GM12878 (cell line): Measurements from ENCODE around the gene STON1. TPM values are rescaled to one million over a fixed set of nuclear protein-coding genes. Genes with fewer than 3 reads are reported as not detected.

ENCODE experiments used
- ATAC-seq: fragments of 200-7000 bp; cut with Tn5 transposase; 3 replicates; pipeline ENCODE4 v1.9.1; 2020; ENCODE audit warnings: mild to moderate bottlenecking, moderate library complexity
- BruUV-seq: library from RNA; stranded (reverse); fragments of 400-500 nt; replicated peaks from 2 replicates; lab custom pipeline; 2021; lab: Mats Ljungman, UMichigan
- CTCF ChIA-PET: fragments of 300-600 bp; sonication (Branson Sonifier 250); formaldehyde crosslinking; extraction: SDS; loops from one replicate; lab custom pipeline; 2021; ENCODE audit warnings: inconsistent platforms; lab: Yijun Ruan, JAX
- POLR2A ChIA-PET: fragments of 350-600 bp; formaldehyde crosslinking; extraction: SDS; loops from one replicate; lab custom pipeline; 2021; ENCODE audit warnings: inconsistent platforms; lab: Charles Lee
- RAD21 ChIA-PET: fragments of 300-600 bp; sonication (Branson Sonifier 250); formaldehyde crosslinking; loops from one replicate; lab custom pipeline; 2023; ENCODE audit warnings: antibody characterized with exemption; ENCODE audit not compliant: unreplicated experiment; lab: Charles Lee
- SMC1A ChIA-PET: fragments of 300-600 bp; sonication (Branson Sonifier 250); formaldehyde crosslinking; loops from one replicate; lab custom pipeline; 2023; ENCODE audit not compliant: unreplicated experiment, uncharacterized antibody; lab: Charles Lee
- DNase-seq: peaks from one replicate; pipeline ENCODE4 v3.0.0-alpha.2; 2011; ENCODE audit warnings: low read depth, low spot score
- FAIRE-seq: peaks from 3 replicates; lab custom pipeline; 2011; peaks lifted over from hg19 to GRCh38; lab: Jason Lieb, UNC
- H2AFZ ChIP-seq: 2 replicates; pipeline ENCODE4 v1.6.0; 2011; ENCODE audit warnings: low read depth, low read length, control low read depth; ENCODE audit not compliant: control insufficient read depth
- H3K27ac ChIP-seq: 2 replicates; pipeline ENCODE4 v1.5.1; 2011; ENCODE audit warnings: control low read depth; ENCODE audit not compliant: control insufficient read depth, insufficient read depth
- H3K27me3 ChIP-seq, 2 experiments: replicated peaks in 1 of 2; 2 replicates each; pipeline versions ENCODE4 v1.6.0 to v1.6.1; 2011; ENCODE audit warnings: low read length in 1 of 2; ENCODE audit not compliant: control insufficient read depth in 2 of 2, insufficient read depth in 2 of 2
- H3K36me3 ChIP-seq, 2 experiments: 2 replicates each; pipeline ENCODE4 v1.5.1; 2011; ENCODE audit warnings: low read length in 1 of 2; ENCODE audit not compliant: control insufficient read depth in 2 of 2, insufficient read depth in 2 of 2
- H3K4me1 ChIP-seq: 2 replicates; pipeline ENCODE4 v1.6.1; 2011; ENCODE audit warnings: mild to moderate bottlenecking, low read length, moderate library complexity, mixed read lengths; ENCODE audit not compliant: control insufficient read depth, insufficient read depth
- H3K4me2 ChIP-seq: 2 replicates; pipeline ENCODE4 v1.6.0; 2011; ENCODE audit warnings: control low read depth; ENCODE audit not compliant: control insufficient read depth, insufficient read depth
- H3K4me3 ChIP-seq: fragments of 200-600 bp; sonication (generic); 2 replicates; pipeline ENCODE4 v1.5.1; 2016
- H3K79me2 ChIP-seq: 2 replicates; pipeline ENCODE4 v1.6.0; 2011; ENCODE audit warnings: low read length; ENCODE audit not compliant: control insufficient read depth, insufficient read depth
- H3K9ac ChIP-seq: 2 replicates; pipeline ENCODE4 v1.8.0; 2011; ENCODE audit warnings: low read length, control low read depth, mixed read lengths; ENCODE audit not compliant: control insufficient read depth, insufficient read depth
- H3K9me3 ChIP-seq: replicated peaks from 3 replicates; pipeline ENCODE4 v1.5.1; 2011; ENCODE audit warnings: mild to moderate bottlenecking, low read length; ENCODE audit not compliant: control insufficient read depth, insufficient read depth
- H4K20me1 ChIP-seq: 2 replicates; pipeline ENCODE4 v1.6.0; 2011; ENCODE audit not compliant: control insufficient read depth, insufficient read depth
- KLF5 ChIP-seq: fragments of 450-650 bp; IDR thresholded peaks from 2 replicates; pipeline ENCODE4 v1.6.1; 2014; ENCODE audit warnings: mild to moderate bottlenecking; ENCODE audit not compliant: partially characterized antibody
- NR2C2 ChIP-seq: IDR thresholded peaks from 2 replicates; pipeline ENCODE4 v1.6.1; 2011; ENCODE audit warnings: borderline replicate concordance, low read depth; ENCODE audit not compliant: control insufficient read depth, insufficient read length
- RCOR1 ChIP-seq: conservative IDR thresholded peaks from 2 replicates; pipeline ENCODE4 v1.6.1; 2012; ENCODE audit warnings: low read depth, low read length, improper control_type of control experiment
- SREBF2 ChIP-seq: IDR thresholded peaks from 2 replicates; pipeline ENCODE4 v1.6.1; 2012; ENCODE audit warnings: mild to moderate bottlenecking, low read length
- WGBS: methylation state at CpG from one replicate; pipeline ENCODE4 v1.1.6; 2016; ENCODE audit warnings: low lambda C conversion rate; ENCODE audit not compliant: insufficient replicate concordance, insufficient coverage; ENCODE audit errors: missing lambda C conversion rate; 5-methylcytosine and 5-hydroxymethylcytosine counted together
- in situ Hi-C: fragments of 300-500 bp; cut with MboI; formaldehyde crosslinking; loops from 9 replicates; pipeline ENCODE4 v1.14.3; 2018; ENCODE audit warnings: mixed read lengths
- intact Hi-C: fragments of 100-400 bp; cut with micrococcal nuclease; formaldehyde crosslinking; loops from one replicate; pipeline ENCODE4 v1.14.2; 2022; ENCODE audit not compliant: unreplicated experiment
- polyA plus RNA-seq, 11 experiments: library from polyadenylated mRNA; depleted of rRNA in 4 of 11; unstranded in 6 of 11; stranded (reverse) in 5 of 11; fragments of >200 nt; fragmentation: Nextera tagmentation in 4 of 11; fragmentation: Illumina TruSeq in 1 of 11; extraction: Ambion mirVana in 4 of 11; extraction: Trizol in 1 of 11; gene quantifications; 1 replicate in 1 of 11; 2 replicates in 10 of 11; pipeline versions ENCODE4 v1.2.1 to v1.2.3, GENCODE V29; 2011 to 2016; ENCODE audit warnings: inconsistent platforms in 2 of 11, missing spikeins in 2 of 11, low read depth in 1 of 11
- total RNA-seq, 4 experiments: library from RNA; depleted of rRNA in 3 of 4; stranded (reverse); fragments of >200 nt in 3 of 4; fragmentation: Illumina TruSeq in 1 of 4; extraction: Trizol in 1 of 4; gene quantifications; 2 replicates each; pipeline versions ENCODE4 v1.2.1 to v1.2.3, GENCODE V29; 2013 to 2021
- TF ChIP-seq, protein P1 (sequence below): IDR thresholded peaks from 2 replicates; pipeline ENCODE4 v1.6.1; 2011; ENCODE audit warnings: low read depth, mild to moderate bottlenecking, low read length, moderate library complexity, borderline replicate concordance; ENCODE audit errors: extremely low read depth
- TF ChIP-seq, protein P2 (sequence below): IDR thresholded peaks from 2 replicates; pipeline ENCODE4 v1.6.1; 2012; ENCODE audit warnings: low read depth, low read length, improper control_type of control experiment
- TF ChIP-seq, protein P3 (sequence below): fragments of 450-650 bp; IDR thresholded peaks from 2 replicates; pipeline ENCODE4 v1.6.1; 2017; ENCODE audit warnings: borderline replicate concordance
- TF ChIP-seq, protein P4 (sequence below): IDR thresholded peaks from 2 replicates; pipeline ENCODE4 v1.6.1; 2012; ENCODE audit warnings: low read depth, low read length, improper control_type of control experiment
- TF ChIP-seq, protein P5 (sequence below): IDR thresholded peaks from 2 replicates; pipeline ENCODE4 v1.6.1; 2012; ENCODE audit warnings: low read length, inconsistent platforms

Gene STON1
- total and polyA plus RNA-seq, 10 of the 15 experiments (the other 5 are each of a cell fraction or from before 2014, with no cell fraction given): 0.11 to 0.90 (median 0.22) TPM; not detected in 2

DNA sequence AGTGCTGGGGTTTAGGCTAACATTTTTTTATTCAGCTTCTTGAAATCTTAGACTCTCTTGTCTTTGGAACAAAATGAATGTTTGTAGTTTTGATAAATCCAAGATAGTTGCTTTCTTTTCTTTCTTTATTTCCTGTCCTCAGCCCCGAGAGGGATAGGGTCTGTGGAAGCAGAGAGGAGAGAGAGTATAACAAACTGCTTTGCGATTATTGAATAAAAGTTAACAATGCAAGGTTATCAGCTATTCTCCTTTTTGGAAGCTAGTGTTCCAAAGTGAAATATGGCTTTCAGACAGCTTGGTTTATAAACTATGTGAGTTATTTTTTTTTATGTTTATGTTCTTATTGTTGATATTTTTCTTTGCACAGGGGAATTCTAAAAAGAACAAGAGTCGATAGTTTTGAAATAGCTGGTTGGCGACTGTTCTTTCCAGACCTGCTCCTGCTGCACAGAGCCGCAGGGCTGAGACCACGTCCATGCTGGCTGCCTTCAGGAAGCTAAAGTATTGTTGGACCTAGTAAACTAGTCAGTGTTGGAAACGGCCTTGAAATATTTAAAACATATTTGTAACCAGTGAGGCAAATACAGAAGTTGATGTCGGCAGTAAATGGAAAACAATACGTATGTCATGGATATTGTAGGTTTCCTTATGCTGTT, 15.5 kb upstream of the STON1 start:
- H3K36me3 ChIP-seq: peaks cover 4 to 21% of the 10 kb centered on the region in 2 experiments
- TF ChIP-seq RCOR1 (no peak), NR2C2 (no peak), SREBF2 (no peak), KLF5 (no peak)
- TF ChIP-seq, protein P1, sequence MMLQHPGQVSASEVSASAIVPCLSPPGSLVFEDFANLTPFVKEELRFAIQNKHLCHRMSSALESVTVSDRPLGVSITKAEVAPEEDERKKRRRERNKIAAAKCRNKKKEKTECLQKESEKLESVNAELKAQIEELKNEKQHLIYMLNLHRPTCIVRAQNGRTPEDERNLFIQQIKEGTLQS: no peak
- TF ChIP-seq, protein P2, sequence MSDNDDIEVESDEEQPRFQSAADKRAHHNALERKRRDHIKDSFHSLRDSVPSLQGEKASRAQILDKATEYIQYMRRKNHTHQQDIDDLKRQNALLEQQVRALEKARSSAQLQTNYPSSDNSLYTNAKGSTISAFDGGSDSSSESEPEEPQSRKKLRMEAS: no peak
- TF ChIP-seq, protein P3, sequence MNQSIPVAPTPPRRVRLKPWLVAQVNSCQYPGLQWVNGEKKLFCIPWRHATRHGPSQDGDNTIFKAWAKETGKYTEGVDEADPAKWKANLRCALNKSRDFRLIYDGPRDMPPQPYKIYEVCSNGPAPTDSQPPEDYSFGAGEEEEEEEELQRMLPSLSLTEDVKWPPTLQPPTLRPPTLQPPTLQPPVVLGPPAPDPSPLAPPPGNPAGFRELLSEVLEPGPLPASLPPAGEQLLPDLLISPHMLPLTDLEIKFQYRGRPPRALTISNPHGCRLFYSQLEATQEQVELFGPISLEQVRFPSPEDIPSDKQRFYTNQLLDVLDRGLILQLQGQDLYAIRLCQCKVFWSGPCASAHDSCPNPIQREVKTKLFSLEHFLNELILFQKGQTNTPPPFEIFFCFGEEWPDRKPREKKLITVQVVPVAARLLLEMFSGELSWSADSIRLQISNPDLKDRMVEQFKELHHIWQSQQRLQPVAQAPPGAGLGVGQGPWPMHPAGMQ: no peak
- TF ChIP-seq, protein P4, sequence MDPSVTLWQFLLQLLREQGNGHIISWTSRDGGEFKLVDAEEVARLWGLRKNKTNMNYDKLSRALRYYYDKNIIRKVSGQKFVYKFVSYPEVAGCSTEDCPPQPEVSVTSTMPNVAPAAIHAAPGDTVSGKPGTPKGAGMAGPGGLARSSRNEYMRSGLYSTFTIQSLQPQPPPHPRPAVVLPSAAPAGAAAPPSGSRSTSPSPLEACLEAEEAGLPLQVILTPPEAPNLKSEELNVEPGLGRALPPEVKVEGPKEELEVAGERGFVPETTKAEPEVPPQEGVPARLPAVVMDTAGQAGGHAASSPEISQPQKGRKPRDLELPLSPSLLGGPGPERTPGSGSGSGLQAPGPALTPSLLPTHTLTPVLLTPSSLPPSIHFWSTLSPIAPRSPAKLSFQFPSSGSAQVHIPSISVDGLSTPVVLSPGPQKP: no peak
- TF ChIP-seq, protein P5, sequence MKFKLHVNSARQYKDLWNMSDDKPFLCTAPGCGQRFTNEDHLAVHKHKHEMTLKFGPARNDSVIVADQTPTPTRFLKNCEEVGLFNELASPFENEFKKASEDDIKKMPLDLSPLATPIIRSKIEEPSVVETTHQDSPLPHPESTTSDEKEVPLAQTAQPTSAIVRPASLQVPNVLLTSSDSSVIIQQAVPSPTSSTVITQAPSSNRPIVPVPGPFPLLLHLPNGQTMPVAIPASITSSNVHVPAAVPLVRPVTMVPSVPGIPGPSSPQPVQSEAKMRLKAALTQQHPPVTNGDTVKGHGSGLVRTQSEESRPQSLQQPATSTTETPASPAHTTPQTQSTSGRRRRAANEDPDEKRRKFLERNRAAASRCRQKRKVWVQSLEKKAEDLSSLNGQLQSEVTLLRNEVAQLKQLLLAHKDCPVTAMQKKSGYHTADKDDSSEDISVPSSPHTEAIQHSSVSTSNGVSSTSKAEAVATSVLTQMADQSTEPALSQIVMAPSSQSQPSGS: no peak
- H3K4me3 ChIP-seq: no peak overlapping the region
- H3K9me3 ChIP-seq: no peaks in the 10 kb centered on the region
- H3K4me2 ChIP-seq: no peak overlapping the region
- intact Hi-C loops (no loop called here), in situ Hi-C loops (no loop called here)
- ChIA-PET CTCF (no interaction called here), RAD21 (no interaction called here), SMC1A (no interaction called here), POLR2A (interaction anchor here (0.5 to 0.7 kb wide), 3 partner anchors 10 to 18 kb away, joined by 3 to 9 read pairs (median 4); no protein-coding TSS in a partner anchor)
- H4K20me1 ChIP-seq: no peaks in the 10 kb centered on the region
- WGBS: 97% methylated on average over 9 of the region's 9 CpGs
- H3K27me3 ChIP-seq: no peaks in the 10 kb centered on the region
- H3K79me2 ChIP-seq: no peaks in the 10 kb centered on the region
- FAIRE-seq (no peak), DNase-seq (no peak), ATAC-seq (no peak)
- H3K9ac ChIP-seq: no peak overlapping the region
- no peak overlapping the region for H2AFZ ChIP-seq
- no peak overlapping the region for H3K27ac ChIP-seq
- no peaks in the 10 kb centered on the region for H3K4me1 ChIP-seq
- no TSS peak for BruUV-seq
